ENCODE results near the gene POLQ.
"Not testable (repeated sequence)": the region's sequence is repeated elsewhere in the genome, so short reads cannot be mapped to it uniquely, and the experiment has no call there.

POLQ gene

DNA sequence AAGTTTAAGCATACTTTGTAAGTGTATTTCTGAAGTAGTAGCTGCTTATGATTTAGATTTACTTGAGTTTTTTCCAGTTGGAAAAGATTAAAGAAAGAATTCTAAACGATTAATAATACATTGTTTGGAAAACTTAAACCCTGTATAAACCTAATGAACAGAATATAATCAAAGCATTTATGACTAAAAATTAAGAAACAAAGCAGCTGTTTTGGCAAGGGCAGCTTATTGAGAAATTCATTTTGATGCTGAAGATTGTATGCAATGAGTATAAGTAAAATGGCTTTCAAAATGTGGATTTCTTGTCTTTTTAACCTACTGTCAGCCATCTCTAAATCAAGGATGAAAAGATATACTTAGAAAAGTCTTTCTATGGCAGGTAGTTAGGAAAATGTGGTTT lies 140.2 kb downstream of the POLQ start:
- TF ChIP-seq, protein P1, sequence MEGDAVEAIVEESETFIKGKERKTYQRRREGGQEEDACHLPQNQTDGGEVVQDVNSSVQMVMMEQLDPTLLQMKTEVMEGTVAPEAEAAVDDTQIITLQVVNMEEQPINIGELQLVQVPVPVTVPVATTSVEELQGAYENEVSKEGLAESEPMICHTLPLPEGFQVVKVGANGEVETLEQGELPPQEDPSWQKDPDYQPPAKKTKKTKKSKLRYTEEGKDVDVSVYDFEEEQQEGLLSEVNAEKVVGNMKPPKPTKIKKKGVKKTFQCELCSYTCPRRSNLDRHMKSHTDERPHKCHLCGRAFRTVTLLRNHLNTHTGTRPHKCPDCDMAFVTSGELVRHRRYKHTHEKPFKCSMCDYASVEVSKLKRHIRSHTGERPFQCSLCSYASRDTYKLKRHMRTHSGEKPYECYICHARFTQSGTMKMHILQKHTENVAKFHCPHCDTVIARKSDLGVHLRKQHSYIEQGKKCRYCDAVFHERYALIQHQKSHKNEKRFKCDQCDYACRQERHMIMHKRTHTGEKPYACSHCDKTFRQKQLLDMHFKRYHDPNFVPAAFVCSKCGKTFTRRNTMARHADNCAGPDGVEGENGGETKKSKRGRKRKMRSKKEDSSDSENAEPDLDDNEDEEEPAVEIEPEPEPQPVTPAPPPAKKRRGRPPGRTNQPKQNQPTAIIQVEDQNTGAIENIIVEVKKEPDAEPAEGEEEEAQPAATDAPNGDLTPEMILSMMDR (IDR thresholded peaks at IDR 0.05; ENCODE audit: borderline replicate concordance, insufficient read depth, low read depth, low read length) = no peak
- no peak overlapping the region for H3K4me3 ChIP-seq (ENCODE audit: low read depth, low read length)

GRCh38 chr3:121399820-121400219 lies 146.0 kb downstream of the POLQ start:
- TF ChIP-seq, protein P1 (IDR thresholded peaks at IDR 0.05; ENCODE audit: borderline replicate concordance, insufficient read depth, low read depth, low read length) = no peak
- H3K4me3 ChIP-seq (ENCODE audit: low read depth, low read length) = no peak overlapping the region

DNA sequence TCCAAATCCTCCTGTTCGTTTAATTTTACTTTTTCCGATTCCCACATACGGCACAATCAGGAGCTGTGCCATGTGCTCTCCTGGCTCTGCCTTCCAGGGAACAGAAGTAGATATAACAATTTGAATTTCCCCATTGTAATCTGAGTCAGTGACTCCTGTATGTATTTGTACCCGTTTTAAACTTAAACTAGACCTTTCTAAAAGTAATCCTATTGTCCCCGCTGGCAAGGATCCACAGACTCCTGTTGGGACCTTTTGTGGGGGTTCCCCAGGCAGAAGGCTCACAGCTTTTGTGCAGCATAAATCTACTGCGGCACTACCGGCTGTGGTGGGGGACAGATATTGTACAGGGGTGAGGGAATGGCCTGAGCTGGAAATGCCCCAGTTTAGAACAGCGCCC lies 147.7 kb downstream of the POLQ start:
- not testable (repeated sequence) for H3K4me3 ChIP-seq (ENCODE audit: low read depth, low read length)

GRCh38 chr3:121395967-121396366 lies 149.8 kb downstream of the POLQ start:
- not testable (repeated sequence) for H3K4me3 ChIP-seq (ENCODE audit: low read depth, low read length)

- H3K4me3 ChIP-seq (ENCODE audit: low read depth, low read length) = not testable (repeated sequence)
Observed at GRCh38 chr3:121388308-121388707, 157.5 kb downstream of the POLQ start.

All from GM12875 (cell line).